HG03095 (cell line): ENCODE results near the gene TRAF1.

Experiments used
- ATAC-seq: cut with Tn5 transposase; IDR thresholded peaks from one replicate; pipeline ENCODE4 v1.9.1; 2021; ENCODE audit warnings: moderate library complexity; ENCODE audit not compliant: unreplicated experiment

Gene TRAF1

DNA sequence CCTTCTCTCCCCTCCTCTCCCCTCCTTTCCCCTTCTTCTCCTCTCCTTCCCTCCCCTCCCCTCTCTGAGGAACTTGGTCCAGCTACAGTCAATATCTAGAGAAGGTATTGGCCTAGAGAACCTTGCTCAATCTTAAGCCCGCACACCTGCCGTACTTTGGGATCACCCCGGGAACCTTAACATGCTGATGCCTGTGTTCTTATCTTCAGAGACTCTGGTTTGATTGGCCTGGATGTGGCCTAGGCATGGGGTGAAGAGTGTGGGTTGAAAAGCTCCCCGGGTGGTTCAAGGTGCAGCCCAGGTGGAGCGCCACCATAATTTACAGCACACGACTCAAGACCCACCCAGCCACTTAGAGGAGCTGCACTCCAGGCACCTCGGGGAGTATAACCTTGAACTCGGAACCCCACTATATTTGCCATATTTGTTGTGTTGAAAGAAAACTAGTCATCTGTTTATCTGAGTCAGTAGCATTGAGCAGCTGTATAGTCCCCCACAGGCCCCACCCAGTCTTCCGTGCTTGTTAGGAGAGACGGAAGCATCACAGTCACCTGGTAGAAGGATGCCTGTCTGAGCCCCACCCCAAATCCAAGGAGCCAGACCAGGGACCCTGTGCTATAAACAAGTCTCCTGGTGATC is 35.2 kb downstream of the TRAF1 start:
- no peak for ATAC-seq

DNA sequence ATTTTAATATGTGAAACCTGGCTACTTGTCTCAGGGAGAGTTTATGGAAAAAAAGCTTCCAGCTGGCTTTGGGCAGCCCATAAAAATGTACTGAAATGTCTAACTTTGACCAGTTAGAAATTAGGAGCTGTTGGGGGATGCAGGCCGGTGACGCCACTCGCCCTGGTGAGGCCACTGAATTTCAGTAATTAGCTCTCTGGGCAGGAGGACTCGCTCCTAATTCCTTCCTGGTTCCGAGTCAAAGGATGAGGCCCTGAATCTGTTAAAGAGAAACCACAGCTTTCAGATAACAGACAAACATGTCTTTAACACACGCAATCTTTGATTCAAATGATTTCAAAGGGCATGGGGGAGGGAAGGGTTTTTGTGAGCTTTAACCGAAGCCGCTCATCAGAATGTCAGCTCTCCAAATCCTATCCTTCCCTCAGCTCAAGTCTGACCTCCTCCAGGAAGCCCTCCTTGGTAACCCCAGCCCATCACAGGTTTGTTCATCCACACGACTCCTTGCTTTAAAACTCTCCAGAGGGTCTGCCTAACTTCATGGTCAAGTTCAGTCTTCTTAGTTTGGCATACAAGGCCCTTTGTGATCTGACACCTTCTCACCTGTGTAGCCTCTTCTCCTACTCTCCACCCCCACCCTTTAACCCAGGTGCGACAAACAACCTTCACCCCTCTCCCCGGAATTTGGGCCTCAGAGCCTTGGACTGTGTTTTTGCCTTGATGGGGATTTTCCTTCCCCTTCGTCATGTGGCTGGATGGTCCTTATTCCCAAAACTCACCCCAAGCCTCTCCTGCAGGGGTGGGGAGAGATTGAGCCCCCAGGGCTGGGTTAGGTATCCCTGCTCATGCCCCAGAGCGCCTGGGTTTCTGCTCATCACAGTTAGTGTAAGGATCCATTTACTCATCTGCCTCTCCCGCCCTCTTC is 36.0 kb downstream of the TRAF1 start:
- no peak for ATAC-seq

DNA sequence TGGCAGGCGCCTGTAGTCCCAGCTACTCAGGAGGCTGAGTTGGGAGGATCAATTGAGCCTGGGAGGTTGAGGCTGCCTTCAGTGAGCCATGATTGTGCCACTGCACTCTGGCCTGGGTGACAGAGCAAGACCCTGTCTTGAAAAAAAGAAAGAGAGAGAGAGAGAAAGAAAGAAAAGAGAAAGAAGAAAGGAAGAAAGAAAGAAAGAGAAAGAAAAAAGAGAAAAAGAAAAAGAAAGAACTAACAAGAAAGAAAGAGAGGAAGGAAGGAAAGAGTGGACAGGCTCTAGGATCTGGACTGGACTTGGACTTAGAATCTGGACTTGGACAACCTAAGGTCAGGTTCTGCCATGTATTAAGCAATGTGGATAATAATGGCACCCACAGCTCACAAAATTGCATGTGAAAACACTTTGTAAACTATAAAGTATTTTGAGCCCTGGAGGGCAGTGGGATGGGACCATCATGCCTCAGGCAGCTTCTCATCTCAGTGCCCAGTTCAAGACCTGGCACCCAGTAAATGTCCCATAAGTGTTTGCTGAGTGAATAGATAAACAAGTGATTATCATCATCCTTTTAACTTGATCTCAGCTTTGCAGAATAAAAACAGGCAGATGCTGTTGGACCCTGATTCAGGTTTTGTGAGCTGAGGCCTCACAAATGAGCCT is 36.9 kb downstream of the TRAF1 start:
- no peak for ATAC-seq

DNA sequence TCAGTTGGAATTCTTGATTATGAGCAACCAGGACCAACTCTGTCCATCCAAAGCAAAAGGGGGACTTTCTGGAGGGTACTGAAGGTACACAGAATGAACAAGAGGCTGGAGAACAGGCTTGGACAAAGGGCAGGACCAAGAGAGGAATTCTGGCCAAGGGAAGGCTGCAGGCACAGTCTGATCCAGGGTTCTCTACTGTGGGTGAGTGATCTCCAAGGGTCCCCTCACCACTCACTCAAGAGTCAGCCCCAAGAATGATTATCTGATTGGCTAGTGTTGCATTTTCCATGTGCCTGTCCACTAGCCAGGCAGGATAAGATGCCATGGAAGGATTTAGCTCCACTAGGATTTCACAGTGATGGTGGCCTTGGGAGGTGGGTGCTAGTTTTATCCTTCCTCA is 38.0 kb downstream of the TRAF1 start:
- ATAC-seq = no peak

DNA sequence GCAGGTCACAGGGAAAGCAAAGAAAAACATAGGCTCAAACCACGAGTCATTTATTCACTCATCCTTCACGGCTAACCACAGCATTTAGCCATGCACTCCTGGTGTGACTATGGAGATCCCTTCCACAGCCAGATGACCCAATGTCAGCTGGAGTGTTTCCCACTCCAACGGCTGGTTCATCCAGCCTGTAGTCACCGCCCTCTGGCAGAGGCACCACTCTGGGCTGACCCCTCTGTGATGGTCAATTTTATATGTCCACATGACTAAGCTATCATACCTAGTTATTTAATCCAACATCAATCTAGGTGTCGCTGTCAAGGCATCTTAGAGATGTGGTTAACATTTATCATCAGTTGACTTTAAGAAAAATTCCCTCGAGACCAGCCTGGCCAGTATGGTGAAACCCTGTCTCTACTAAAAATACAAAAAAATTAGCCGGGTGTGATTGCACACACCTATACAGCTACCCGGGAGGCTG is 40.1 kb downstream of the TRAF1 start:
- ATAC-seq = no peak

DNA sequence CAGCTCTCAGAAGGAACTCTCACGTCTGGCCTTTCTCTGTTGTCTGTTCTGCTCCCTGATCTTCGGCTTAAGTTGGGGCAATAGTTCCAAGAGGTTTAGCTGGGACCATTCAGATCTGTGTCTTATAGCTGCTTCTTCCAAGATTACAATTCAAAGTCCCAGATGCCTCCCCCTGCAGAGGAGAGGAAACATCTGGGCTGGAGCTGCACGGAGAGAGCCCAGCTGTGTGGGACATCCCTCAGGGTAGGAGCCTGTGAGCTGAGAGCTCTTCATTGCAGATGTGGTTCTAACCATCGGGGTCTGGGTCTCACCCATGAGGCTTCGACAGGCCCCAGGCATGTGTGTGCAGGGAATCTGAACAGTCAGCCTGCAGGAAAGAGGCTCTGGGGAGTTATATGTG is 40.6 kb downstream of the TRAF1 start:
- ATAC-seq = no peak

DNA sequence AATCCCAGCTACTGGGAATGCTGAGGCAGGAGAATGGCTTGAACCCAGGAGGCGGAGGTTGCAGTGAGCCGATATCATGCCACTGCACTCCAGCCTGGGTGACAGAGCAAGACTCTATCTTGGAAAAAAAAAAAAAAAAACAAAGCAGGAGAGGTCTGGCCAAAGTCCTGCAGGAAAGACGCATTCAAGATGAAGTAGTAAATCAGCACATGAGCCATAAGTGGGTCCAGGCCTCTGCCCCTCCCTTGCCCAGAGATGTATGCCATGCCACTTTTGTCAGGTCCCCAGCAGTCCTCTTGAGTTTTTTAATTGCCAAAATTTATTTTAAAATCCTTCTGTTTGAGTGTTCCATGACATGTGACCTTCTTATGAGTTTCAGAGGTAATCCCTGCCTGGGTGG is 41.1 kb downstream of the TRAF1 start:
- ATAC-seq = no peak

DNA sequence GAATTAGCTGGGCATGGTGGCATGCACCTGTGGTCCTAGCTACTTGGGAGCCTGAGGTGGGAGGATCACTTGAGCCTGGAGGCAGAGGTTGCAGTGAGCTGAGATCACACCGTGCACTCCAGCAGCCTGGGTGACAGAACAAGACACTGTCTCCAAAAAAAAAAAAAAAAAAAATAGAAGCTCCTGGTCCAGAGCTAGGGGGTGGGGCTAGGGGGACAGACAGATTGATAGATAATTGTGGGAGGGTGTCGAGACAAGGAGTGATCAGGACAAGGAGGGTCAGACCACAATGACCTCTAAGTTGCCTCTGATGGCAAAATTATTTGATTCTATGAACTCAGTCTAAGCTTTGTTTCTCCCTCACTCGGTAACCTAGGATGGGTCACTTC is 43.0 kb downstream of the TRAF1 start:
- no peak for ATAC-seq

DNA sequence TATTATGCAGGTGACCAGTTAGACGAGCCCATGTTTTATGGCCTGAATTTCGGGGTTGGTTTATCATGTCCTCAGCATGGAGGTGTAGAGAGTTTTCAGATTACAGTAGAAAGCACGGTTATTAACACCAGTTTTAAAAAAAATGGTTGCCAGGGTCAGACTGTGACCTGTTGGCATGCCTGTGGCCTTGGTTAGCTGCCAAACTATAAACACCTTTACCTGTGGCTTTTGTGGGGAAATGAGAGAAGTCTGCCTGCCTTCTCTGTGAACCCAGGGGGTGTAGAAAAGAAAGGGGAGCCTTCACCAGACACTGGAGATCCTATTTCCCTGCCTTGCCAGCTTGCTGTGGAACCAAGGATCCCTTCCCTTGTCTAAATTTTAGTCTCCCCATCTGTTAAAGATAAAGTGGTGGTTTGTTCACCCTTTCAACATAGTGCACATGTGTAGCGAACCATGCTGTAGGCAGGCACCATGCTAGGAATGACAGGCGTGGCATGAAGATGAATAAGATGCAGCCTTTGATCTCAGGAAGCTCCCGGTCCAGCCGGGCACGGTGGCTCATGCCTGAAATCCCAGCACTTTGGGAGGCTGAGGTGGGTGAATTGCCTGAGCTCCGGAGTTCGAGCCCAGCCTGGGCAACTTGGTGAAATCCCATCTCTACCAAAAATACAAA is 43.5 kb downstream of the TRAF1 start:
- ATAC-seq = no peak

DNA sequence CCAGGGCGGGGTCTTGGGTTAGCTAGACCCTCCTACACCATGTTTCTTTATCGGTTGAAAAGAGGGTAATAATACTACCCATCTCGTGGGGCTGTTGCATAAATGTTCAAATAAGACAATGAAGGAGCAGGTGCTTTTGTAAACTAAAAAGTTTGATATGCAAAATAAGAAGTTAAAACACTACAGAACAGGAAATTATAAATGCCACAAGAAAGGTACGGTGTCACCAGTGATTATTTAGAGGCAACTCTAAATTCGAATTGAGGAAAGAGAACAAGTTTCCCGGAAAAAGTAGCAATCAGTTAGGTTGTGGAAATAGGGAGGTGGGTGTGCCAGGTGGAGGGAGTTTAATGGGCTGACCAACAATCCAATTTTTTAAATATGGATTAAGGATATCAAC is 47.1 kb downstream of the TRAF1 start:
- ATAC-seq = no peak

DNA sequence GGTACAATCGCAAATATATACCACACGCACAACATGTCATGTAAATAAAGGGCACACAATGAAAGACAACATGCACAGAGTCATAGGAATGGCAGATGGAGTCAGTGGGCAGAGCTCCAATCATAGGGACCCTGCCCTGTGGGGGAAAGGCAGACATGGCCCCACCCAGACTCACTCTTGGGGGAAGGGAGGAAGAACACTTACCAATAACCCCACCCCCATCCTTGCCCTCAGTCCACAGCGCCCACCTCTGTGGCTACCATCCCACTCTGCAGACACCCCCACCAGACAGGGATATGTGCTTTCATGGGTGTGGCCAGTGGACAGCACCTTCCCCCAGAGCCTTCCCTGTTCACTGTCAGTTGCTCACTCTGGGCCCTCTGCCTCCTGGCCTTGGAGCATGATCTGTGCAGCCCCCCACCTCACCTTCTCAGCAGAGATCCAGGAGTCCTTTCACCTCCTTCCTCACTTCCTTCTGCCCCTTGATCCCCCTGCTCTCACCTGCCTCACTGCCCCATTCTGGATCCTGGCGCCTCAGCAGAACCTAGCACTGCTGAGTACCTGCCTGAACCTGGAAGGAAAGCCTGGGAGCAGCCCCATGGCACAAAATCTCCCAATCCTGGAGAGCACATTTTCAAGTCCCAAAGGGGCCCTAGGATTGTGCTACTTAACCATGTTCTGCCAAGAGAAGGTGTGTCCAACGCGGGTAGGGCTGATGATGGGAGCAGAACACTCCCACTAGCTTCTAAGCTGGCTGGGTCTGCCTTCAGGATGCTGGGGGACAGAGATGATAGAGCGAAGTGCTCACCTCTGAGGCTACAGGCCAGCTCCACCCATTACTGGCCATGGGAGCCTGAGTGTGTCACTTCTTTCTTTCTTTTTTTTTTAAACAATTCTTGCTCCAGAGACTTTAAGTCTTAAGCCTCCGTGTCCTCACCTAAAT is 48.1 kb downstream of the TRAF1 start:
- ATAC-seq = no peak

DNA sequence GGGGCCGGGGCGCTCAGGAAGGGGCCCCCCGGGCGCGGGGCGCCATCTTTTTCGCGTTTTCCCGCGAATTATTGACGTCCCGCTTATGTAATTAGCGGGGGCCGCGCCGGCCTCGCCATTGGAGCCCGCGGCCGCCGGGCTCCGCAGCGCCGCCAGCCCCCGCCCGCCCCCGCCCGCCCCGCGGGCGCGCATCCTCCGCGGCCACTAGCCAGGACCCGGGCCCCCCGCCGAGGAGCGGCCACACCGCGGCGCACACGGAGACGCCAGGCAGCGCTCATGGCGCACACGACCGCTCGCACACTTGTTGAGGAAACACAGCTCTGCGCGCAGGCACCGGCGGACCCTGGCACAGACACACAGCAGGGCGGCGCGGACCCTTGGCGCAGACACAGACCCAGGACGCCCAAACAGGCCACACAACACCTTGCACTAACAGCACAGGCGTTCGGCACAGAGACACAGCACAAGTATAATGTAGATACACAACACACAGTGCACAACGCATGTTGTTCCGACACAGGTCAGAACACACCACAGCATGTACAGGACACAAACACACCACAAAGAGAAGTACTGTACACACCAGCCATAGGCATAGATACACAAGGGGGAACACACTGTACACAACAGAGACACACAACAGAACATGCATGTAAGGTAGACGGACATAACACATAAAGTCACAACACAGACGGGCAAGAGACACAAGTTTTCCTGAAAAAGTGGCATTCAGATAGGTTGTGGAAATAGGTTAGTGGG is 49.1 kb downstream of the TRAF1 start:
- ATAC-seq = peak; percentile 39

DNA sequence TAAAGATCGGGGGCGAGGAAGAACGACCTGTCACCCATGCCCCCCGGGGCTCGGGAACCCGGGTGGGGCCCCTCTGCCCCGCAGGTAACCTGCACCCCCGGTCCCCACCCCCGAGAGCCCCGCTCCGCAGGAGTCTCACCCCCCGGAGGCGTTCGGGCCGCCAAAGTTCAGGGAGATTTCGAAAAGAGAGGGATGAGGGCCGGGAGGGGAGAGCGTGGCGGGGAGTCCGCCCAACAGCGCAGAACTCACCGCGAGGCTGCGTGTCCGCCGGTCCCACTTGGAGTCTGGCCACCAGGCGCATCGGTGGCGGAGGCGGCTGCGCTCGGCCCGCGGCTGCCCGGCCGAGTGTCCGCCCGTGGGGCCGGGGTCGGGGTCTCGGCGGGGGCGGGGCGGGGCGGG is 49.8 kb downstream of the TRAF1 start, which contains the start of gene PHF19:
TSS of gene PHF19 (minus strand) at position 347 of the 399 bp plus-strand sequence. CDS start 2,447 bp downstream, outside the sequence.
- ATAC-seq = peak; percentile 17

DNA sequence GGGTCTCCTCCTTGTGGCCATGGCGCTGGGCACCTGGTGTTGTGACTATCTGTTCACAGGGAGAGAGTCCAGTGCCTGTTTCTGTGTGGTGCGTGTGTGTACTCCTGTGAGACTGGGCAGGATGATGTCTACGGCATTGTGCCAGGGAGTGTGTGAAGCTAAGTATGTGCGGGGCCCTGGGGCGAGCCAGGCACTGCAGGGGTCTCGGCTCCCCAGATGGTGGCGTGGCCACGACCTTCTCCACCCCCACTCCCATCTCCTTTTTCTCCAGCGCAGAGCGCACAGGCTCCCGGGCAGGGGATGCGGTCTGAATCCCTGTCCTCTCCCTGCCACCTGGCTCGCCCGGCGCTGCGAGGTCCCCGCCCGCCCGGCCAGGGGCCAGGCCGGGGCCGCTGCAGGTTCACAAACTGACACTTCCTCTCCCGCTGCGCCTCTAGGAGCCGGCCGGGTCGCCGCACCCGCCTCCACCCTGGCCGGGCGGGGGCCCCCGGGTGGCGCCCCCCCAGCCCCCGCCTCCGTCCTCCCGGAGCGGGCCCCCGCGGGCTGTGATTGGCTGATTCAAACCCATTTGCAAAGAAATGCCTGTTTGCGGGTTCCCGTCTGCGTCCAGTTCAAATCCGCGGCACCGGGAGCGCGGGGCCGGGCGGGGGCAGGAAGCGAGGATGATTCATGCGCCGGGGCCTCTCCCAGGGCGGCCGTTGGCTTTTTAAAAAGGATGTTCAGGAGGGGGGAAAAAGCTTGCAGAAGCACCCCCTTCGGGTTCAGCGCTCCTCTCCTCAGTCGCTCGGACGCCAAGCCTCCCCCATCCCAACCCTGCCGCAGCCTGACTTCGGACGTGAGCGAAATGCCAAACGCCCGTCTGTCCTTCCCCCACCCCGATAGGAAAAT is 50.4 kb downstream of the TRAF1 start:
- peak; percentile 53 for ATAC-seq

DNA sequence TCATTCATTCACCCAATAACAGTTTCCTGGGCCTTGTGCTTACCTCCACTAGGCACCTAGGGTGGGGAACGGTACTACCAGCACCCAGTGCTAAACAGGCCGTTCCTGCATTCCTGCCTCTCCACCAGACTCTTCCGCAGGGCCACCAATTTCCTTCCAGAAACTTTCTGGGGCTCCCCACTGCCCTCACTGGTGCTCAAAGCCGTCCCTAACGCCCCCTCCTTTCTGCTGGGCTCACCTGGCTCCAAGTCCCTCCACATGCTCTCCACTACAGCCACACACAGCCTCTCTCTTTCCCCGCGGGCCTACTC is 51.0 kb downstream of the TRAF1 start:
- ATAC-seq = peak; percentile 2

DNA sequence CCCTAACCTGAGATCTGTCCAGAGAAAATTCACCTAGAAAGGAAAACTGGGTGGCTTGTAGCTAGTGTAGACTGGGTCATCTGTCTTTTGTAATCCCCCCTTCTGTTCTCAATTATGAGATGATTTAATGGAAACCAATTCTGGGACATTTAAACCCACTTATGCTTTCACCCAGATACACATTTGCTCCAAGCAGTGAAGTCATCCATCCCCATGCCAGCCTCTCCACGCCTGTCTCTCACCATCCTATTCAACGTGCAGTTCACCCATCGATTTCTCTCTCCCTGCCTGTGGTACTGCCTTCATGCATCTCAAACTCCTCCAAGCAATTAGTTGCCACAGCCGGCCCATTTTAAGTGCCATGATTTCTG is 51.4 kb downstream of the TRAF1 start:
- ATAC-seq = no peak

DNA sequence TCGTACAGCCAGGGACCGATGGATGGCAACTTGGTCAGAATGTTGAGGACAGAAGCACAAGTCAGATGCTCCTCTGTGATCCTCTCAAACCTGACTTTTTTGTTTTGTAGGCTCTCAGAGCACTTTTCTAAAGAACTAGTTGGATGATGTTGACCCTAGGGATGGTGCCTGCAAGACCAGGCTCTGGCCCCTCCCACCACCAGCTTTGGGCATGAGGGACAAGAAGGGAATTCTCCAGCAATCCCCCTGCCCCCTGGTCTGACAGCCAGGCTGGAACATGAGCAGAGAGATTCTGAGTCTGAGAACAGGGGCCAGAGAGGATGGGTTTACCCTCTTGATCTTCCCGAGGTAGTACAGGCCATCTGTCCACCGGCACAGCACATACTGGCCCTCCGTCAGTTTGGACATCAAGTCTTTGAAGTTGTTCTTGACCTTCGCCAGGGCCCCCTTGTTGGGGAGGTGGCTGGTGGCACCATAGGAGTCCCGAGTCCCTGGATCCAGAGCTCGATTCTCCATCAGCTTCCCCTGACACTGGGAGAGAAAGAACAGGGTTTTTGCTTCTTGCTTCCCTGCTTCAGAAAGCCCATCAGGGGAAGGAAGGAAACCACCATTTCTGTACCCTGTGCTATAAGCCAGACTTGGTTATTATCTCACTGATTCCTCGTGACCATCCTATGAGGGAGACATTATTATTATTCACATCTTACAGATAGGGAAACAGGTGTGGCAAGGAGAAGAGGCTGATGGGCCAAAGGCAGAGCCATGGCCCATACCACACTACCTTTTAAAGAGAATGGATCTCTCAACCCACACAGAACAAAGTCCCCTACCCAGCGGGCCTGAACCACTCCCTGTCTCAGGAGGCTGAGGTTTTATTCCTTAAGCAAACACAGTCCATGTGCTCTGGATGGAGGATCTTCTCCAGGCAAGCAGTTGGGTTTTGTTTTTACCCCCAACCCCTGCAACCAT is 52.1 kb downstream of the TRAF1 start:
- no peak for ATAC-seq
